K562 (cell line): ENCODE data around the gene MAGIX. TPM values are rescaled to one million over a fixed set of nuclear protein-coding genes. Genes with fewer than 3 reads are reported as not detected.
A peak's percentile ranks its signal among the peaks of the same experiment; 100 is the strongest.

Experiments
- DACH1 ChIP-seq: fragments of 450-650 bp; IDR thresholded peaks from 2 replicates; pipeline ENCODE4 v1.6.1; 2018; ENCODE audit not compliant: partially characterized antibody
- ETS2 ChIP-seq: IDR thresholded peaks from 2 replicates; pipeline ENCODE4 v1.6.1; 2016; ENCODE audit warnings: borderline replicate concordance, missing genetic modification characterization, mild to moderate bottlenecking, moderate library complexity, missing compliant biosample characterization; ENCODE audit not compliant: poor library complexity, severe bottlenecking
- IRF9 ChIP-seq: fragments of 450-650 bp; IDR thresholded peaks from 2 replicates; pipeline ENCODE4 v1.6.1; 2016; ENCODE audit warnings: missing biosample characterization, missing genetic modification characterization
- JUND ChIP-seq, 2 experiments: IDR thresholded peaks; 2 replicates in 1 of 2; 3 replicates in 1 of 2; pipeline ENCODE4 v1.6.1; 2011; ENCODE audit warnings: borderline replicate concordance in 2 of 2, low read depth in 2 of 2, low read length in 2 of 2, improper control_type of control experiment in 1 of 2, missing biosample characterization in 1 of 2, missing genetic modification characterization in 1 of 2, missing genetic modification reagents in 1 of 2
- MAFK ChIP-seq: IDR thresholded peaks from 2 replicates; pipeline ENCODE4 v1.6.1; 2011; ENCODE audit warnings: low read length, improper control_type of control experiment
- MAZ ChIP-seq, 2 experiments: fragments of 450-650 bp in 1 of 2; sonication (generic) in 1 of 2; formaldehyde crosslinking; IDR thresholded peaks in 1 of 2; conservative IDR thresholded peaks in 1 of 2; 2 replicates each; pipeline versions ENCODE4 v1.4.0 to v1.5.0; 2020; ENCODE audit warnings: mild to moderate bottlenecking in 1 of 2, missing genetic modification reagents in 1 of 2
- MGA ChIP-seq: fragments of 450-650 bp; IDR thresholded peaks from 2 replicates; pipeline ENCODE4 v1.6.1; 2016; ENCODE audit warnings: mild to moderate bottlenecking, moderate library complexity
- MNT ChIP-seq, 2 experiments: fragments of 450-650 bp; conservative IDR thresholded peaks; 2 replicates each; pipeline ENCODE4 v1.6.1; 2017; ENCODE audit warnings: mild to moderate bottlenecking in 2 of 2, moderate library complexity in 2 of 2
- PML ChIP-seq: IDR thresholded peaks from 2 replicates; pipeline ENCODE4 v1.6.1; 2012; ENCODE audit warnings: low read length, inconsistent platforms
- SUPT5H ChIP-seq: fragments of 450-650 bp; IDR thresholded peaks from 2 replicates; pipeline ENCODE4 v1.6.1; 2016
- THRA ChIP-seq: fragments of 450-650 bp; IDR thresholded peaks from 2 replicates; pipeline ENCODE4 v1.6.1; 2017; ENCODE audit warnings: mild to moderate bottlenecking, moderate library complexity
- polyA plus RNA-seq, 8 experiments: library from polyadenylated mRNA; depleted of rRNA in 4 of 8; stranded (reverse) in 5 of 8; unstranded in 3 of 8; fragments of >200 nt; fragmentation: Nextera tagmentation in 2 of 8; fragmentation: Illumina TruSeq in 1 of 8; extraction: Ambion mirVana in 2 of 8; extraction: Trizol in 1 of 8; gene quantifications; 2 replicates each; pipeline versions ENCODE4 v1.2.1 to v1.2.3, GENCODE V29; 2011 to 2014; ENCODE audit warnings: inconsistent platforms in 1 of 8, missing spikeins in 1 of 8
- total RNA-seq, 7 experiments: library from RNA; depleted of rRNA in 6 of 7; stranded (reverse); fragments of >200 nt in 6 of 7; fragmentation: Illumina TruSeq in 2 of 7; extraction: Trizol in 2 of 7; gene quantifications; 2 replicates each; pipeline versions ENCODE4 v1.2.1 to v1.2.3, GENCODE V29; 2011 to 2021; ENCODE audit warnings: low replicate concordance in 1 of 7

The MAGIX gene
- total and polyA plus RNA-seq, 9 of the 15 experiments (the other 6 are each of a cell fraction or from before 2014, with no cell fraction given), result 0.08 to 3.5 (median 0.47) TPM

- TF ChIP-seq PML, result 0 out of 2 replicates have a peak, but pooled peaks have one; percentile 23
- no peak for TF ChIP-seq MAFK
- no peak for TF ChIP-seq ETS2
- TF ChIP-seq DACH1, result no peak
- TF ChIP-seq JUND (IDR thresholded peaks at IDR 0.05; ENCODE audit: borderline replicate concordance, low read depth, low read length), result peak; percentile 41; the same call in 1 of the 2 replicates
- no peak for TF ChIP-seq JUND (tag; IDR thresholded peaks at IDR 0.05; ENCODE audit: borderline replicate concordance, low read depth, low read length)
- no peak for TF ChIP-seq THRA
- peak; percentile 28; the same call in 1 of the 2 replicates for TF ChIP-seq MGA
- no peak for TF ChIP-seq IRF9 (tag)
- TF ChIP-seq MNT (conservative IDR thresholded peaks at IDR 0.05), result peak in 1 of 2 experiments; percentile 16; a peak in 1 of 4 replicates
- TF ChIP-seq MAZ (CRISPR knock-in tag; conservative IDR thresholded peaks at IDR 0.05 in 1 of 2, IDR thresholded peaks at IDR 0.05 in 1 of 2), result peak; percentile 22 to 83; a peak in 3 of 4 replicates
- peak; percentile 54 for TF ChIP-seq SUPT5H
Observed at GRCh38 chrX:49171752-49172279, 9.3 kb downstream of the MAGIX start, which contains the start of gene PLP2 (continued).
